ENCODE results near the gene LSR. TPM values are rescaled to one million over a fixed set of nuclear protein-coding genes. Genes with fewer than 3 reads are reported as not detected.
A peak's percentile ranks its signal among the peaks of the same experiment; 100 is the strongest.

Gene LSR
- total and polyA plus RNA-seq, 2 of the 4 experiments (the other 2 are of a cell fraction): 0.18 to 0.44 TPM

DNA sequence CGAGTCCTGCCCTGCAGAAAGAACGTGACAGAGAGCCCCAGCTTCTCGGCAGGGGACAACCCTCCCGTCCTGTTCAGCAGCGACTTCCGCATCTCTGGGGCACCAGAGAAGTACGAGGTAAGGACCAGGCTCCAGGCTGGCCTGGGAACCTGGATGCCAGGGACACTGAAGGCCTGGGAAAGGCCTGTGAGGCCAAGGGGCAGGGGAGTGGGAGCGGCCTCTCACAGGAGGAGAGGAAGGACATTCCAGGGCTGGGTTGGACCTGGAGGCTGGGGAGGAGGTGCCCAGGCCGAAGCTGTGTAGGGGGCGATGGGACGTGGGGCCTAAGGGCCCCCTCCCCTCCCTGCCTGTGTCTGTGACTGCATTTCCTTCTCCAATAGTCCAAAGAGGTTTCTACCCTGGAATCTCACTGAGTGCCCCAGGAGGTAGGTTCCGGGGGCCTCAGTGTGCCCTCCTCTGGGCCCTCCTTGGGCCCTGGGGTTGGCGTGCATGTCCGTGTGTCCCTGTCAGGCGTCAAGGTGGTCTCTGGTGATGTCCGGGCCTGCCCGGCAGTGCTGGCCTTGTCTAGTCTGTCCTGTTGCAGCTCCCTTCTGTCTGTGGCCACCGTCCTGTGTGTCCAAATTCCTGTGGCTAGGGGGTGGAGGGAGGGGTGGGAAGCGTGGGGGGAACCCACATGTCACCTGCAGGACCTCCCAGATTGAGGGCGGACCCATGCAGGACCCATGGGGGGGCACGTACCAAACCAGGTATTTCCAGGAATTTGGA, 63.3 kb downstream of the LSR start:
- dilution Hi-C loops (cut with HindIII; ENCODE audit: low sequenced_read_pairs, unreplicated experiment) (no loop called here), in situ Hi-C loops (cut with MboI; ENCODE audit: low sequenced_read_pairs) (no loop called here), intact Hi-C loops (cut with micrococcal nuclease) (no loop called here)
- Histone ChIP-seq H4K5ac (ENCODE audit: low read depth, low read length) (no peak overlapping the region), H4K91ac (ENCODE audit: insufficient read depth, low read depth, low read length) (no peak overlapping the region), H2AK9ac (replicated peaks; ENCODE audit: low read depth, low read length, poor library complexity) (no peak overlapping the region), H2AFZ (replicated peaks; ENCODE audit: low read length, poor library complexity) (peak overlapping the region; percentile 32), H4K8ac (ENCODE audit: low read depth in 2 of 2, low read length in 2 of 2) (no peak overlapping the region), H3K56ac (ENCODE audit: extremely low read depth, insufficient read depth, low read length) (no peak overlapping the region), H2BK120ac (ENCODE audit: low read depth, low read length) (no peak overlapping the region), H2BK20ac (ENCODE audit: low read depth, low read length) (no peak overlapping the region), H3K9ac (ENCODE audit: low read depth, low read length) (no peak overlapping the region), H3K36me3 (ENCODE audit: control insufficient read depth, insufficient read depth, low read length) (no peaks in the 10 kb centered on the region), H3K4me2 (ENCODE audit: low read depth, low read length) (no peak overlapping the region), H3K4ac (ENCODE audit: low read depth, low read length) (no peak overlapping the region), H2AK5ac (ENCODE audit: low read depth, low read length) (no peak overlapping the region), H3K27me3 (ENCODE audit: control insufficient read depth, insufficient read depth, low read length) (no peaks in the 10 kb centered on the region; the same call in 1 of the 2 replicates), H4K20me1 (ENCODE audit: insufficient read depth, low read length) (no peaks in the 10 kb centered on the region), H2BK5ac (ENCODE audit: low read depth, low read length, poor library complexity, severe bottlenecking) (no peak overlapping the region), H3K23ac (ENCODE audit: low read depth, low read length) (no peak overlapping the region), H3K14ac (replicated peaks; ENCODE audit: low read depth, low read length) (no peak overlapping the region), H3K18ac (ENCODE audit: low read depth, low read length) (no peak overlapping the region), H3K9me3 (ENCODE audit: control insufficient read depth, insufficient read depth, low read length) (no peaks in the 10 kb centered on the region), H3K4me1 (ENCODE audit: control insufficient read depth, insufficient read depth, low read length) (no peaks in the 10 kb centered on the region), H3K79me1 (ENCODE audit: low read depth in 1 of 2, low read length in 2 of 2) (no peaks in the 10 kb centered on the region), H3K4me3 (ENCODE audit: insufficient read depth, low read depth, low read length) (no peak overlapping the region), H2BK15ac (ENCODE audit: low read depth, low read length) (no peak overlapping the region), H3K27ac (ENCODE audit: insufficient read depth, low read length) (no peak overlapping the region), H3K9me1 (ENCODE audit: insufficient read depth, low read length) (no peaks in the 10 kb centered on the region)
- CTCF ChIA-PET: no interaction called here
- 68% methylated on average over 9 of the region's 21 CpGs; no CpG with 5 or more reads in 1 of the 2 experiments for WGBS, 2 experiments (ENCODE audit: extremely low coverage in 2 of 2, insufficient read length in 1 of 2)
- POLR2A ChIA-PET (ENCODE audit: unreplicated experiment): no interaction called here
- no peak for ATAC-seq (ENCODE audit: low read depth)
- no peak for TF ChIP-seq RAD21 (IDR thresholded peaks at IDR 0.05; ENCODE audit: low read length)
- TF ChIP-seq CHD1 (IDR thresholded peaks at IDR 0.05; ENCODE audit: low read depth, low read length): no peak
- TF ChIP-seq MAZ (IDR thresholded peaks at IDR 0.05; ENCODE audit: borderline replicate concordance, low read depth, low read length): no peak
- no peak for TF ChIP-seq RCOR1 (IDR thresholded peaks at IDR 0.05; ENCODE audit: insufficient replicate concordance, low read length)
- BruUV-seq (replicated peaks): no TSS peak
- no peak for DNase-seq

All from IMR-90 (cell line).